Embryonic facial prominence (tissue), 1 donor: ENCODE measurements around the gene AFAP1.
"Not testable (repeated sequence)": the region's sequence is repeated elsewhere in the genome, so short reads cannot be mapped to it uniquely, and the experiment has no call there.

ENCODE experiments used
- DNase-seq: peaks from one replicate; pipeline ENCODE4 v3.0.0-alpha.2; 2016; ENCODE audit errors: extremely low spot score

AFAP1 gene

GRCh38 chr4:7944599-7945220 lies 5.0 kb upstream of the AFAP1 start:
- no peak for DNase-seq

GRCh38 chr4:7943688-7944087 lies 4.0 kb upstream of the AFAP1 start:
- not testable (repeated sequence) for DNase-seq

GRCh38 chr4:7943211-7943610 lies 3.5 kb upstream of the AFAP1 start:
- no peak for DNase-seq

GRCh38 chr4:7941965-7942496 lies 2.4 kb upstream of the AFAP1 start:
- DNase-seq = no peak

GRCh38 chr4:7941111-7941964 lies 1.7 kb upstream of the AFAP1 start:
- no peak for DNase-seq

GRCh38 chr4:7938609-7939376 lies 868 bp downstream of the AFAP1 start:
- DNase-seq = no peak

GRCh38 chr4:7938266-7938608 lies 1.4 kb downstream of the AFAP1 start:
- no peak for DNase-seq

- no peak for DNase-seq
Measured at GRCh38 chr4:7937006-7937405, 2.7 kb downstream of the AFAP1 start.

GRCh38 chr4:7933651-7934510 lies 5.8 kb downstream of the AFAP1 start:
- DNase-seq = no peak

GRCh38 chr4:7932287-7932686 lies 7.4 kb downstream of the AFAP1 start:
- DNase-seq = no peak

- no peak for DNase-seq
Measured at GRCh38 chr4:7929118-7929951, 10.3 kb downstream of the AFAP1 start.

GRCh38 chr4:7928711-7929110 lies 10.9 kb downstream of the AFAP1 start:
- no peak for DNase-seq

- DNase-seq = no peak
Measured at GRCh38 chr4:7926822-7927221, 12.8 kb downstream of the AFAP1 start.

GRCh38 chr4:7924570-7924969 lies 15.1 kb downstream of the AFAP1 start:
- no peak for DNase-seq

- DNase-seq = no peak
Measured at GRCh38 chr4:7924163-7924562, 15.5 kb downstream of the AFAP1 start.

- DNase-seq = no peak
Measured at GRCh38 chr4:7922466-7922865, 17.2 kb downstream of the AFAP1 start.

- DNase-seq = no peak
Measured at GRCh38 chr4:7918981-7919380, 20.7 kb downstream of the AFAP1 start.

- DNase-seq = not testable (repeated sequence)
Measured at GRCh38 chr4:7918187-7918586, 21.5 kb downstream of the AFAP1 start.

GRCh38 chr4:7917669-7918068 lies 22.0 kb downstream of the AFAP1 start:
- no peak for DNase-seq

- DNase-seq = no peak
Measured at GRCh38 chr4:7915875-7916242, 23.8 kb downstream of the AFAP1 start.

- DNase-seq = no peak
Measured at GRCh38 chr4:7912826-7913225, 26.8 kb downstream of the AFAP1 start.
